T-helper 1 cell treated with Interleukin-12 subunit alpha and Interleukin-12 subunit beta and Interleukin-4 antibody, amounts not matched to agents 30 ng/mL and 1 ng/mL, for 36 hours (primary cell): ENCODE measurements around the gene AMBRA1. TPM values are rescaled to one million over a fixed set of nuclear protein-coding genes. Genes with fewer than 3 reads are reported as not detected.
"Not testable (repeated sequence)": the region's sequence is repeated elsewhere in the genome, so short reads cannot be mapped to it uniquely, and the experiment has no call there.

Source experiments
- intact Hi-C: fragments of 100-400 bp; cut with micrococcal nuclease; formaldehyde crosslinking; loops from one replicate; pipeline ENCODE4 v1.15.1; 2024
- total RNA-seq: library from RNA; stranded (reverse); gene quantifications from 2 replicates; pipeline ENCODE4 v1.2.3, GENCODE V29; 2022

AMBRA1 gene
- total RNA-seq, 1 donor from 2014 or later, result 41.1 TPM

DNA sequence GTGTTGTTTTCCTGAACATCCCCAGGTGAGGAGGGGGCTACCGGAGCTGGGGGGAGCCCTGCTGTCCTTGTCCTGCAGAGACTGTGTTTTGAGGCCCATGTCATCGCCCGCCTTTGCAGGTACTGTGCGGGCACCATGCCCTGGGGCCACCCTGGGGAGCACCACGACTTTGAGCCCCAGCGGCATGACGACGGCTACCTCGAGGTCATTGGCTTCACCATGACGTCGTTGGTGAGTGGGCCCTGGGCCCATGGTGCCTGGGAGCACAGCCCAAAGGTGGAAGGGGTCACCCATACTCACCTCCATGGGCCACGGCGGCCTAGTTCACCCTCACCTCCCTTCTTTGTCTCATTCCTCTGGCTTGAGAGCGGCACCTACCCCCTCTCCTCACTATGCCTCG lies 219.0 kb downstream of the AMBRA1 start:
- intact Hi-C loops, result no loop called here

- intact Hi-C loops, result no loop called here
Measured at GRCh38 chr11:46373787-46374740, 219.8 kb downstream of the AMBRA1 start.

DNA sequence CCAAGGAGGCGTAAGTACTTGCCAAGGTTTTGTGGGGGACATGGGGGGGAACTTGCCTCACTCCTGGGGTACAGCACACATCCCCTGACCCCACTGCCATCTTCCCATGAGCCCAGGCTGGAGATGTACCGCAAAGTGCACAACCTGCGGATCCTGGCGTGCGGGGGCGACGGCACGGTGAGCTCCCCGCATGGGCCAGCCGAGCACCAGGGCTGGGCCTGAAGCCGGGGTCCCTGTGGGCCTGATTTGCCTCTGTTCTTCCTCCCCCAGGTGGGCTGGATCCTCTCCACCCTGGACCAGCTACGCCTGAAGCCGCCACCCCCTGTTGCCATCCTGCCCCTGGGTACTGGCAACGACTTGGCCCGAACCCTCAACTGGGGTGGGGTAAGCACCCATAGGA lies 221.3 kb downstream of the AMBRA1 start:
- intact Hi-C loops, result not testable (repeated sequence)

DNA sequence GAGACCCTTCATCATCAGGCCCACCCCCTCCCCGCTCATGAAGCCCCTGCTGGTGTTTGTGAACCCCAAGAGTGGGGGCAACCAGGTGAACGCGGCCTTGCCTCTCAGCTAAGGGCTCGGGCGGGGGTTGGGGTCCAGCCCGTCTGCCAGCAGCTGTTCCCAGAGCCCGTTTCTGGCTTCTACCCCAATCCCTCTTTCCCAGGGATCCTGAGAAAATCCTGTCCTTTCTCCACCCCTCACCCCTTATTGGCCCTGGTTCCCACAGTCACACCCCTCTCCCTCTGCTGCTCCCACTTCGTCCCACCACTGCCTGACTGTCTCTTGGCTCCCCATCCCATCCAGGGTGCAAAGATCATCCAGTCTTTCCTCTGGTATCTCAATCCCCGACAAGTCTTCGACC lies 221.7 kb downstream of the AMBRA1 start:
- intact Hi-C loops, result no loop called here

GRCh38 chr11:46371262-46371661 lies 222.6 kb downstream of the AMBRA1 start:
- intact Hi-C loops, result not testable (repeated sequence)

- intact Hi-C loops, result no loop called here
Measured at GRCh38 chr11:46370253-46370652, 223.6 kb downstream of the AMBRA1 start.

GRCh38 chr11:46369458-46370152 lies 224.2 kb downstream of the AMBRA1 start:
- intact Hi-C loops, result loop anchor here (1.0 kb wide), 3 partner anchors 8 to 248 kb away; partner anchors contain the start of genes ATG13 and HARBI1

DNA sequence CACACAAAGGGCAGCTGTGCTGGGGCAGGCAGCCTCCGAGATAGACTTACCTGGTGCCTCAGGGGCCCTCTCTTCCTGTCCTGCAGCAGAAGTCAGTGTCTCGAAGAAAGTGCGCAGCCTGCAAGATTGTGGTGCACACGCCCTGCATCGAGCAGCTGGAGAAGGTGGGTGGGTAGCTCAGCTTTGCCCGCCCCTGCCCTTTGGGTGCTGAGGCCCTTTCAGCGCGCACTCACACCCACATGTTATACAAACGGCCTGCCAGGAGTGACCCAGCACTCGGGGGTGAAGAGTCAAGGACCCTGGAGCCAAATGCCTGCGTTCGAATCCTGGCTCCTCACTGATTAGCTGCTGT lies 225.9 kb downstream of the AMBRA1 start:
- intact Hi-C loops, result loop anchor here (1.0 kb wide), 2 partner anchors 16 to 125 kb away; no protein-coding TSS in a partner anchor

DNA sequence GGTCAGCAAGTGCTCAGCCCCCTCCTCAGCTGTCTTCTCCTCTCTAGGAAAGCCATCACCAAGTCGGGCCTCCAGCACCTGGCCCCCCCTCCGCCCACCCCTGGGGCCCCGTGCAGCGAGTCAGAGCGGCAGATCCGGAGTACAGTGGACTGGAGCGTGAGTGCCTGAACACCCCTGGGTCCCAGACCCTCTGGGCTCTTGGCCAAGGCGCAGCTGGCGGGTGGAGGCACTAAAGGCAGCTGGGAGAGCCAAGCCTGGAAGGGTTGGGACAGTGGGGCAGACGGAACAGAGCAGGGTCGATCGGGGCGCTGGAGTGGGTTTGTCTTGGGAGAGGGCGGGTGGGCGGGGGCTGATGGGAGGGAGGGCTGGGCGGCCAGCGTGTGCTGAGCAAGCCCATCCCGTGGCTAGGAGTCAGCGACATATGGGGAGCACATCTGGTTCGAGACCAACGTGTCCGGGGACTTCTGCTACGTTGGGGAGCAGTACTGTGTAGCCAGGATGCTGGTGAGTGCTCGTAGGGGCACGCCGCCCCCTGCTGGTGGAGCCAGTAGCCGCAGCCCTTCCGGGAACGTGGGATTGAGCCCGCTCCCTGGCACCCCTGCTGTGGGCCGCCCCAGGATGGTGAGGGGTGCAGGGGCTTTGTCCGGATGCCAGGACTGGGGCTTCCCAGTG lies 226.4 kb downstream of the AMBRA1 start:
- intact Hi-C loops, result loop anchor here (1.0 kb wide), 2 partner anchors 15 to 124 kb away; no protein-coding TSS in a partner anchor

DNA sequence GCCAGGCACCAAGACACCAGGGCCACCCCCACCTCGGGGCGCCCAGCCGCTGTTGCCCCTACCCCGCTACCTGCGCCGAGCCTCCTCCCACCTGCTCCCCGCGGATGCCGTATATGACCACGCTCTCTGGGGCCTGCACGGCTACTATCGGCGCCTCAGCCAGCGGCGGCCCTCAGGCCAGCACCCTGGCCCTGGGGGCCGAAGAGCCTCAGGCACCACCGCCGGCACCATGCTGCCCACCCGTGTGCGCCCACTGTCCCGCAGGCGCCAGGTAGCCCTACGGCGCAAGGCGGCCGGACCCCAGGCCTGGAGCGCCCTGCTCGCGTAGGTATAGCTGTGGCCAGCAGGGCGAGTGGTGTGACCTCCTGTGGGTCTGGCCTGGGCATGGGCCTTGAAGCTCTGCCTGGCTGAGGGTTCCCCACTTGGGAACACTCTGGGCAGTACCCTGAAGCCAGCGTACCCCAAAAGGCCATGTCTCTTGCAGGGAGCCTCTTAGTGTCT lies 227.1 kb downstream of the AMBRA1 start:
- intact Hi-C loops, result loop anchor here (1.0 kb wide), 2 partner anchors 14 to 123 kb away; no protein-coding TSS in a partner anchor

DNA sequence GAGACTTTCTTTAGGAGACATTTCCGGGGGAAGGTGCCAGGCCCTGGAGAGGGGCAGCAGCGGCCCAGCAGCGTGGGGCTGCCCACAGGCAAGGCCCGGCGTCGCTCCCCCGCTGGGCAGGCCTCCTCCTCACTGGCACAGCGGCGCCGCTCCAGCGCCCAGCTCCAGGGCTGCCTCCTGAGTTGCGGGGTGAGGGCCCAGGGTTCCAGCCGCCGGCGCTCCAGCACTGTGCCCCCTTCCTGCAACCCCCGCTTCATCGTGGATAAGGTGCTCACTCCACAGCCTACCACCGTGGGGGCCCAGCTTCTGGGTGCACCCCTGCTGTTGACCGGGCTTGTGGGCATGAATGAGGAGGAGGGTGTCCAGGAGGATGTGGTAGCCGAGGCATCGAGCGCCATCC lies 227.6 kb downstream of the AMBRA1 start:
- intact Hi-C loops, result no loop called here

DNA sequence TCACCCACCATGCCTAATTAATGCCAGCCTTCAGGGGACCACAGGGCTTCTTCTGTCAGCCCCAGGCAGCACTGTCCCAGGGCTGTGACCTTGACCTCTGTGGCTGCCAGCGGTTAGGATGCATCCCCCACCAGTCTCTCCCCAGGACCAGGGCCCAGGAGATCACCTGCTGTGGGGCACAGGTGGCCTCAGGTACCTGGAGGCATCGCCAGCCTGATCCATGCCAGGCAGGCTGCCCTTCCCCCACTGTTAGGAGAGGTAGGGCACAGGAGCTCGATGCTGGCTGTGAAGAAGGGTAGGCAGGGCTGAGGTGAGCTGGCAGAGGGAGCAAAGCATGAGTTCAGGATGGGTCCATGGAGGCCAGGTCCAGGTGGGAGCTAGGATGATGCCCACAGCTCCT lies 229.0 kb downstream of the AMBRA1 start:
- intact Hi-C loops, result no loop called here

DNA sequence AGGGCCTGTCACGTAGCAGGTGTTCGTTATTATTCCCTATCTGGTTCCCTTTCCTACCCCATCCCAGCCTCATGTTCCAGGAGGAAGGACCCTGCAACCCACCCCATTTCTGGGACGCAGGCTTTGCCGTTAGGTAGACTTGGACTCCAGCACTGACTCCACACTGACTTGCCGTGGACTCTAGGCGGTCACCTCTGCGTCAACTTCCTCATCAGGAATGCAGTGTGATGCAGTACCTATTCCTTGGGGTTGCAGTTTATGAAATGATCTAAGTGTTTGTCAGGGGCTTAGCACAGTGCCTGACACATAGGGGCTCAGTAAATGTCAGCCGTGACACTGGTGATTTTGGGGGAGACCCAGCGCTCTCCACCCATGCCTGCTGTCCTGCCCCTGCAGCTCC lies 229.8 kb downstream of the AMBRA1 start:
- intact Hi-C loops, result no loop called here

- intact Hi-C loops, result no loop called here
Measured at GRCh38 chr11:46363455-46364005, 230.3 kb downstream of the AMBRA1 start.

GRCh38 chr11:46363031-46363407 lies 230.8 kb downstream of the AMBRA1 start:
- intact Hi-C loops, result no loop called here

- intact Hi-C loops, result no loop called here
Measured at GRCh38 chr11:46362156-46363030, 231.4 kb downstream of the AMBRA1 start.

DNA sequence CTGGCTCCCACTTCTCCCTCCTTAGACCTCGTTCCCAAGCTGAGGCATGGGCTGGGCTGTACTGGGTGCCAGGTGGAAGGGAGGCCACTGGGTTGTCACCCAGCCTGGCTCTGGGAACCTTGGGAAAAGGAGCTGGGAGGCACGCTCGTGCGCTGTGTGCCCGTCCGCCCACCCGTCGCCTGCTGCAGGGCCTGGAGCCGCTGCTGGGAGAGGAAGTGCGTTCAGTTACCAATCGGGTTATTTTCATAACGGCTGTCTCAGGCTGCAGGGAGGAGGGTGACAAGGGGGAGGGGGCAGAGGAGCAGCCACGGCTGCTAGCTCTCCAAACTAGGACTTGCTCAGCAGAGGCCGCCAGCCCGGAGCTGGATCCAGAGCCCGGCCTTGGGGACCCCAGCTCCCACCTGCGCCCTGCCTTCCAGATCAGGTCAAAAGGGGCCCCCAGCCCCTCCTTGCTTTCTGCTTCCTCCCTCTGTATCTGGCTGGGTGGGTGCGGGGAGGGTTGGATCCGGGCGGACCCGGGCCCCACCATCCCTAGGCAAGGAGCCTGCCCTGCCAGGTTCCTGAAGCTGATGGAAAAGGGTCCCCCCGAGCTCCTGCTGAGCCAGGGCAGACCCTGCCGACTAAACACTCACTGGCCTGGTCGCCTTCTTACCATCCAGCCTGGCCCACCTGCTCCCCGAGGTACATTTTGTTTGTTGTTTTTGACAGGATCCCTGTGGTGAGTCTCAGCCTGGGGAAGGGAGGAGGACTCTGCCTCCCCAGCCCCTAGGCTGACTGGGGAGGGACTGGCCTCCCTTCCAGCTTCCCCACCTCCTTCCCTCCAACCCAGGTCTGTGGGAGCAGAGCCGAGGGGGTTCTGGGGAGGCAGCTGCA lies 232.3 kb downstream of the AMBRA1 start:
- intact Hi-C loops, result loop anchor here (1.0 kb wide), 2 partner anchors 8 to 12 kb away; no protein-coding TSS in a partner anchor

- intact Hi-C loops, result loop anchor here (1.0 kb wide), 2 partner anchors 8 to 12 kb away; no protein-coding TSS in a partner anchor
Measured at GRCh38 chr11:46360878-46361277, 232.9 kb downstream of the AMBRA1 start.

DNA sequence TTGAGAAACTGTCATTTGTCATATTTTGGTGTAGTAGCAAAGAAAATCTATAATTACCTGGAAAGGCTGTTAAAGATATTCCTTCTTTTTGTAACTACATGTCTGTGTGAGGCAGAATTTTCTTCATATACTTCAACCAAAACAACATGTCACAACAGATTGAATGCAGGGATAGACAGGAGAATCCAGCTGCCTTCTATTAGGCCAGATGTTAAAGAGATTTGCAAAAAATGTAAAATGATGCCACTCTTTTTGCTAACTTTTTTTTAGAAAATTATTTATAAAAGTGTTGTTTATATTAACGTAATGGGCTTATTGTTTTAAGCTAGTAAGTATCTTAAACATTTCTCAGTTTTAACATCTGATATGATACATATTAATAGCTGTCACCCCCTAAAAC lies 233.9 kb downstream of the AMBRA1 start:
- intact Hi-C loops, result no loop called here
